Neutrophil (primary cell): ENCODE measurements around the gene ATXN3L.
A peak's percentile ranks its signal among the peaks of the same experiment; 100 is the strongest.

Source experiments
- H3K27ac ChIP-seq: fragments of 200-600 bp; sonication (generic); 2 replicates; pipeline ENCODE4 v1.5.1; 2016; ENCODE audit warnings: mild to moderate bottlenecking, moderate library complexity
- H3K27me3 ChIP-seq: fragments of 200-600 bp; sonication (generic); 2 replicates; pipeline ENCODE4 v1.6.0; 2016; ENCODE audit warnings: mild to moderate bottlenecking
- H3K36me3 ChIP-seq: fragments of 200-600 bp; sonication (generic); 2 replicates; pipeline ENCODE4 v1.5.1; 2017
- H3K4me1 ChIP-seq, 2 experiments: fragments of 200-600 bp in 1 of 2; sonication (generic) in 1 of 2; 1 replicate in 1 of 2; 2 replicates in 1 of 2; pipeline versions ENCODE4 v1.5.1 to v1.6.1; 2013 to 2016; ENCODE audit warnings: low read depth in 1 of 2, low read length in 1 of 2, mild to moderate bottlenecking in 1 of 2, moderate library complexity in 1 of 2; ENCODE audit not compliant: control insufficient read depth in 1 of 2, insufficient read depth in 1 of 2
- H3K4me3 ChIP-seq, 2 experiments: fragments of 200-600 bp in 1 of 2; sonication (generic) in 1 of 2; 1 replicate in 1 of 2; 2 replicates in 1 of 2; pipeline ENCODE4 v1.5.1; 2013 to 2016; ENCODE audit warnings: low read depth in 1 of 2, low read length in 1 of 2, mild to moderate bottlenecking in 1 of 2, moderate library complexity in 1 of 2
- H3K9me3 ChIP-seq: fragments of 200-600 bp; sonication (generic); 2 replicates; pipeline ENCODE4 v1.5.1; 2016
- CTCF ChIP-seq: fragments of 200-600 bp; sonication (generic); IDR thresholded peaks from 2 replicates; pipeline ENCODE4 v1.5.1; 2016; ENCODE audit warnings: antibody characterized with exemption

The ATXN3L gene

GRCh38 chrX:13345037-13345436, 25.2 kb upstream of the ATXN3L start:
- Histone ChIP-seq H3K9me3 (no peaks in the 10 kb centered on the region), H3K36me3 (no peaks in the 10 kb centered on the region), H3K4me3 (no peak overlapping the region), H3K27me3 (no peaks in the 10 kb centered on the region), H3K4me1 (peaks cover 13 to 19% of the 10 kb centered on the region in 2 experiments), H3K27ac (peak overlapping the region; percentile 74)
- no peak for TF ChIP-seq CTCF

GRCh38 chrX:13341491-13342101, 21.7 kb upstream of the ATXN3L start:
- Histone ChIP-seq H3K27me3 (no peaks in the 10 kb centered on the region), H3K9me3 (no peaks in the 10 kb centered on the region), H3K27ac (no peak overlapping the region), H3K4me3 (no peak overlapping the region), H3K36me3 (no peaks in the 10 kb centered on the region), H3K4me1 (peaks cover 13 to 19% of the 10 kb centered on the region in 2 experiments)
- TF ChIP-seq CTCF, result no peak

- H3K27me3 ChIP-seq, result no peaks in the 10 kb centered on the region
- H3K27ac ChIP-seq, result no peak overlapping the region
- no peaks in the 10 kb centered on the region for H3K36me3 ChIP-seq
- peaks cover 7 to 9% of the 10 kb centered on the region in 2 experiments for H3K4me1 ChIP-seq
- no peak overlapping the region for H3K4me3 ChIP-seq
- no peak for TF ChIP-seq CTCF
- no peaks in the 10 kb centered on the region for H3K9me3 ChIP-seq
Observed at GRCh38 chrX:13340182-13340791, 20.4 kb upstream of the ATXN3L start.

- H3K4me3 ChIP-seq, result no peak overlapping the region
- no peak for TF ChIP-seq CTCF
- no peaks in the 10 kb centered on the region for H3K27me3 ChIP-seq
- H3K9me3 ChIP-seq, result no peaks in the 10 kb centered on the region
- H3K27ac ChIP-seq, result no peak overlapping the region
- peaks cover under 1 to 2% of the 10 kb centered on the region in 2 experiments for H3K4me1 ChIP-seq
- H3K36me3 ChIP-seq, result no peaks in the 10 kb centered on the region
Observed at GRCh38 chrX:13339607-13340006, 19.8 kb upstream of the ATXN3L start.

- no peaks in the 10 kb centered on the region for H3K27me3 ChIP-seq
- no peaks in the 10 kb centered on the region for H3K4me1 ChIP-seq
- TF ChIP-seq CTCF, result no peak
Observed at GRCh38 chrX:13338996-13339515, 19.2 kb upstream of the ATXN3L start.

More at GRCh38 chrX:13338996-13339515, 19.2 kb upstream of the ATXN3L start:
- no peaks in the 10 kb centered on the region for H3K36me3 ChIP-seq
- H3K27ac ChIP-seq, result no peak overlapping the region
- no peaks in the 10 kb centered on the region for H3K9me3 ChIP-seq
- H3K4me3 ChIP-seq, result no peak overlapping the region
